SK-N-SH (cell line): Measurements from ENCODE around the gene DPYSL4. TPM values are rescaled to one million over a fixed set of nuclear protein-coding genes. Genes with fewer than 3 reads are reported as not detected.
"Not testable (repeated sequence)": the region's sequence is repeated elsewhere in the genome, so short reads cannot be mapped to it uniquely, and the experiment has no call there.

Experiments
- CTCF ChIA-PET: fragments of 300-600, 350-600 bp; formaldehyde crosslinking; extraction: SDS; loops from one replicate; lab custom pipeline; 2021; lab: Yijun Ruan, JAX
- POLR2A ChIA-PET: fragments of 350-600 bp; sonication (Branson Sonifier 250); formaldehyde crosslinking; extraction: SDS; loops from one replicate; lab custom pipeline; 2020; ENCODE audit warnings: antibody characterized with exemption, inconsistent platforms; lab: Yijun Ruan, JAX
- DNase-seq: peaks from one replicate; pipeline ENCODE4 v3.0.0; 2012
- H2AFZ ChIP-seq: fragments of 200-600 bp; sonication (generic); 2 replicates; pipeline ENCODE4 v1.8.1; 2016; ENCODE audit warnings: antibody characterized with exemption, mild to moderate bottlenecking, low read depth
- H3F3A ChIP-seq: fragments of 200-600 bp; sonication (generic); replicated peaks from 2 replicates; pipeline ENCODE3; 2016; ENCODE audit warnings: antibody characterized with exemption, mild to moderate bottlenecking; ENCODE audit not compliant: insufficient read depth
- H3K27ac ChIP-seq, 2 experiments: fragments of 200-500 bp in 1 of 2; fragments of 200-600 bp in 1 of 2; sonication (Bioruptor generic) in 1 of 2; sonication (generic), shearing (Covaris generic) in 1 of 2; 2 replicates each; pipeline versions ENCODE4 v1.5.1 to v1.6.1; 2014 to 2016; ENCODE audit warnings: low read depth in 2 of 2, inconsistent platforms in 1 of 2, low read length in 1 of 2, mild to moderate bottlenecking in 1 of 2, mixed read lengths in 1 of 2
- H3K27me3 ChIP-seq: fragments of 200-600 bp; sonication (generic), shearing (Covaris generic); 2 replicates; pipeline ENCODE4 v1.6.1; 2016; ENCODE audit warnings: mixed run types; ENCODE audit not compliant: insufficient read depth
- H3K36me3 ChIP-seq, 2 experiments: fragments of 200-500 bp in 1 of 2; fragments of 200-600 bp in 1 of 2; sonication (Bioruptor generic) in 1 of 2; sonication (generic) in 1 of 2; replicated peaks in 1 of 2; 2 replicates each; pipeline versions ENCODE3 to v1.5.1; 2014 to 2016; ENCODE audit warnings: low read length in 1 of 2, mild to moderate bottlenecking in 1 of 2; ENCODE audit not compliant: insufficient read depth in 2 of 2, control insufficient read depth in 1 of 2
- H3K4me1 ChIP-seq, 2 experiments: fragments of 200-500 bp in 1 of 2; fragments of 200-600 bp in 1 of 2; sonication (Bioruptor generic) in 1 of 2; sonication (generic), shearing (Covaris generic) in 1 of 2; 2 replicates each; pipeline versions ENCODE4 v1.5.1 to v1.6.1; 2014 to 2016; ENCODE audit warnings: low read depth in 1 of 2, low read length in 1 of 2, mixed run types in 1 of 2; ENCODE audit not compliant: insufficient read depth in 2 of 2, control insufficient read depth in 1 of 2
- H3K4me2 ChIP-seq: fragments of 200-600 bp; sonication (generic), shearing (Covaris generic); 2 replicates; pipeline ENCODE4 v1.6.1; 2017; ENCODE audit warnings: mixed run types
- H3K4me3 ChIP-seq, 2 experiments: fragments of 200-500 bp in 1 of 2; fragments of 200-600 bp in 1 of 2; sonication (Bioruptor generic) in 1 of 2; sonication (generic), shearing (Covaris generic) in 1 of 2; 2 replicates each; pipeline versions ENCODE4 v1.5.1 to v1.8.1; 2014 to 2016; ENCODE audit warnings: low read depth in 2 of 2, inconsistent platforms in 1 of 2, low read length in 1 of 2, mild to moderate bottlenecking in 1 of 2, mixed read lengths in 1 of 2, moderate library complexity in 1 of 2
- H3K79me2 ChIP-seq: fragments of 200-600 bp; sonication (generic); 2 replicates; pipeline ENCODE4 v1.8.1; 2017; ENCODE audit warnings: mild to moderate bottlenecking; ENCODE audit not compliant: insufficient read depth
- H3K9ac ChIP-seq: fragments of 200-600 bp; sonication (generic); 2 replicates; pipeline ENCODE4 v1.6.1; 2017; ENCODE audit warnings: mixed run types
- H3K9me2 ChIP-seq: fragments of 200-600 bp; sonication (generic); 2 replicates; pipeline ENCODE4 v1.6.1; 2017; ENCODE audit warnings: mixed run types
- H3K9me3 ChIP-seq: fragments of 200-600 bp; sonication (generic); 2 replicates; pipeline ENCODE4 v1.6.1; 2017; ENCODE audit warnings: mixed run types, mild to moderate bottlenecking, moderate library complexity
- H4K20me1 ChIP-seq: fragments of 200-600 bp; sonication (generic); 2 replicates; pipeline ENCODE4 v1.6.1; 2017; ENCODE audit warnings: mild to moderate bottlenecking, mixed run types; ENCODE audit not compliant: insufficient read depth
- EP300 ChIP-seq, 2 experiments: IDR thresholded peaks; 2 replicates each; pipeline versions ENCODE4 v1.4.0 to v1.6.1; 2012; ENCODE audit warnings: borderline replicate concordance in 1 of 2, low read depth in 1 of 2, low read length in 1 of 2
- EZH2phosphoT487 ChIP-seq: fragments of 200-600 bp; sonication (generic); IDR thresholded peaks from 2 replicates; pipeline ENCODE4 v1.6.1; 2017; ENCODE audit warnings: low read depth, mixed run types, mild to moderate bottlenecking, antibody characterized with exemption, moderate library complexity, borderline replicate concordance
- FOXM1 ChIP-seq: IDR thresholded peaks from 2 replicates; pipeline ENCODE4 v1.4.0; 2012; ENCODE audit warnings: low read depth, mild to moderate bottlenecking
- GABPA ChIP-seq: IDR thresholded peaks from 2 replicates; pipeline ENCODE4 v1.4.0; 2012; ENCODE audit warnings: low read depth, mild to moderate bottlenecking
- MEF2A ChIP-seq: IDR thresholded peaks from 2 replicates; pipeline ENCODE4 v1.4.0; 2012; ENCODE audit warnings: low read depth, borderline replicate concordance
- MXI1 ChIP-seq: IDR thresholded peaks from 2 replicates; pipeline ENCODE4 v1.6.1; 2012; ENCODE audit warnings: mild to moderate bottlenecking, low read depth, low read length, improper control_type of control experiment
- NFIC ChIP-seq: IDR thresholded peaks from 2 replicates; pipeline ENCODE4 v1.4.0; 2012; ENCODE audit warnings: borderline replicate concordance
- PBX3 ChIP-seq: IDR thresholded peaks from 2 replicates; pipeline ENCODE4; 2012
- RCOR1 ChIP-seq: fragments of 150-350 bp; IDR thresholded peaks from 2 replicates; pipeline ENCODE4 v1.6.1; 2017; ENCODE audit warnings: antibody characterized with exemption, low read length
- REST ChIP-seq: IDR thresholded peaks from 2 replicates; pipeline ENCODE4 v1.6.1; 2012; ENCODE audit warnings: mild to moderate bottlenecking, low read depth, low read length, moderate library complexity
- RFX5 ChIP-seq: IDR thresholded peaks from 2 replicates; pipeline ENCODE4 v1.6.1; 2012; ENCODE audit warnings: mild to moderate bottlenecking, improper control_type of control experiment, low read length
- SIN3A ChIP-seq: IDR thresholded peaks from 2 replicates; pipeline ENCODE4 v1.6.1; 2012; ENCODE audit warnings: low read depth, mild to moderate bottlenecking, low read length, moderate library complexity, borderline replicate concordance
- TAF1 ChIP-seq: IDR thresholded peaks from 2 replicates; pipeline ENCODE4 v1.6.1; 2012; ENCODE audit warnings: low read depth, mild to moderate bottlenecking, low read length, moderate library complexity, borderline replicate concordance
- TCF12 ChIP-seq: IDR thresholded peaks from 2 replicates; pipeline ENCODE4 v1.4.0; 2012
- TEAD4 ChIP-seq: IDR thresholded peaks from 2 replicates; pipeline ENCODE4 v1.4.0; 2012; ENCODE audit warnings: mild to moderate bottlenecking, borderline replicate concordance; ENCODE audit not compliant: insufficient read depth
- USF2 ChIP-seq: fragments of 150-350 bp; IDR thresholded peaks from 2 replicates; pipeline ENCODE4 v1.6.1; 2017; ENCODE audit warnings: antibody characterized with exemption, low read length, low read depth, borderline replicate concordance
- YY1 ChIP-seq: IDR thresholded peaks from 2 replicates; pipeline ENCODE4 v1.4.0; 2012; ENCODE audit warnings: low read depth, mild to moderate bottlenecking
- ZBTB33 ChIP-seq: IDR thresholded peaks from 2 replicates; pipeline ENCODE4 v1.4.0; 2012; ENCODE audit warnings: low read depth, borderline replicate concordance
- WGBS: methylation state at CpG from one replicate; pipeline ENCODE4 v1.1.6; 2017; ENCODE audit warnings: low lambda C conversion rate; 5-methylcytosine and 5-hydroxymethylcytosine counted together
- polyA plus RNA-seq, 3 experiments: library from polyadenylated mRNA; depleted of rRNA; stranded (reverse); fragments of >200 nt; gene quantifications; 2 replicates each; pipeline ENCODE4 v1.2.3, GENCODE V29; 2012

The DPYSL4 gene
- polyA plus RNA-seq, 1 of the 3 experiments (the other 2 are of a cell fraction), result 21.8 TPM

- H3K36me3 ChIP-seq, result no peaks in the 10 kb centered on the region
- H4K20me1 ChIP-seq, result no peaks in the 10 kb centered on the region
- no peaks in the 10 kb centered on the region for H3K79me2 ChIP-seq
- H3K4me1 ChIP-seq, result no peaks in the 10 kb centered on the region
- no peaks in the 10 kb centered on the region for H3K9me2 ChIP-seq
- no peaks in the 10 kb centered on the region for H3K27me3 ChIP-seq
- no peak overlapping the region for H3K27ac ChIP-seq
- H2AFZ ChIP-seq, result no peak overlapping the region
- TF ChIP-seq MEF2A (no peak), TEAD4 (no peak), SIN3A (no peak), USF2 (no peak), PBX3 (no peak), GABPA (no peak), RCOR1 (no peak), NFIC (no peak), EP300 (IDR thresholded peaks at IDR 0.05; ENCODE audit: borderline replicate concordance in 1 of 2, low read depth in 1 of 2, low read length in 1 of 2) (no peak), REST (no peak), MXI1 (no peak), RFX5 (no peak), TAF1 (no peak), TCF12 (no peak), EZH2phosphoT487 (no peak), FOXM1 (no peak), ZBTB33 (no peak), YY1 (no peak)
- no peaks in the 10 kb centered on the region for H3K9me3 ChIP-seq
- H3K4me3 ChIP-seq, result no peak overlapping the region
- WGBS, result 39% methylated on average over 4 of the region's 4 CpGs
- ChIA-PET CTCF (interaction anchor here (0.7 to 0.9 kb wide), 2 partner anchors 142 to 238 kb away, joined by 3 read pairs; no protein-coding TSS in a partner anchor), POLR2A (no interaction called here)
- no peak overlapping the region for H3K4me2 ChIP-seq
- no peaks in the 10 kb centered on the region for H3F3A ChIP-seq
- no peak overlapping the region for H3K9ac ChIP-seq
- no peak for DNase-seq
These were observed 27.2 kb downstream of the DPYSL4 start for GRCh38 chr10:132213917-132214316.

- H3K27me3 ChIP-seq, H3K27ac ChIP-seq, CTCF ChIA-PET, H3K36me3 ChIP-seq, H3K9me3 ChIP-seq, H3K79me2 ChIP-seq, H3K4me1 ChIP-seq, DNase-seq, POLR2A ChIA-PET, H3K4me3 ChIP-seq, H2AFZ ChIP-seq, H3F3A ChIP-seq, H4K20me1 ChIP-seq, H3K9me2 ChIP-seq, H3K4me2 ChIP-seq, H3K9ac ChIP-seq: not testable (repeated sequence)
- WGBS, result 69% methylated on average over 2 of the region's 3 CpGs
These were observed 29.7 kb downstream of the DPYSL4 start for GRCh38 chr10:132216441-132216840.
